Activated CD4-positive, alpha-beta T cell treated with anti-CD3 and anti-CD28 coated beads, Interleukin-2, Interleukin-6, amounts not matched to agents 100 ng/mL and 50 ng/mL, durations not matched to agents 16 hours and 8 hours (primary cell): ENCODE measurements around the gene EMC8.
"Not testable (repeated sequence)": the region's sequence is repeated elsewhere in the genome, so short reads cannot be mapped to it uniquely, and the experiment has no call there.

Experiments
- DNase-seq: peaks from one replicate; pipeline ENCODE4 v3.0.0-alpha.2; 2020

Gene EMC8

DNA sequence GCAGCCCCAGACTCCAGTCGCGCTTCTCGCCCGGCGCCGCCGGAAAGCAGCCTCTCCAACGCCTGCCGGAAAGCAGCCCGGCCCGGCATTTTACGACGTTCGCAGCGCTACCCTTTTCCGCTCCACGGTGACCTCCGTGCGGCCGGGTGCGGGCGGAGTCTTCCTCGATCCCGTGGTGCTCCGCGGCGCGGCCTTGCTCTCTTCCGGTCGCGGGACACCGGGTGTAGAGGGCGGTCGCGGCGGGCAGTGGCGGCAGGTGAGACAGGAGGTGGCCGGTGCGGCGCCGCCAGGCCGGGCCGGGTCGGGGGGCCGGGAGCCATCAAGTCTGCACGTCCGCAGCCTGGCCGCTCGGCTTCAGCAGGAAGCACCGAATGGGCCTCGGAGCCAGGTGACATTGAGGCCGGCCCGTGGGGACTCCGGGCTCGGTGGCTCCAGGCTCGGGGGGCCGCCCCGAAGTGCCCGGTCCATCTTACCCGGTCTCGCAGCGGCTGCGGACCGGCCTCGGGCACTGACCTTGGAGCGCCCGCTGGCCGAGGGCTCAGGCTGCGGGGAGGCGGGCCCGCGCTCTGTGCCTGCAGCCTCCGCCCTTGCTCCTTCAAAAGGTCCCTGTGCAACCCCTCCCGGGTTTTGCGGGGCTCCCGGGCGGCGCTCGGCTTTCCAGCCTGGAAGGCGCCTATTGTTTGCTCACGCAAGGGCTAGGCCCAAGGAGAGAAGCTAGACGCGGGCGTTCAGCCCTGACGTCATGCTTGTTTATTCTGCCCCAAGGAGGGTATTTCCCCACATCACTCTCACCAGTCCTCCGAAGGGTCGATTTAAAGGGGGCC lies at the start of gene EMC8, which contains the start of gene COX4I1:
EMC8 (minus strand) TSS at position 48 of the 824 bp plus-strand sequence. CDS start 249 bp downstream, outside the sequence.
COX4I1 (plus strand) TSS at position 199 of the 824 bp plus-strand sequence. CDS start 1,511 bp downstream, outside the sequence.
- DNase-seq, result peak; percentile 96

DNA sequence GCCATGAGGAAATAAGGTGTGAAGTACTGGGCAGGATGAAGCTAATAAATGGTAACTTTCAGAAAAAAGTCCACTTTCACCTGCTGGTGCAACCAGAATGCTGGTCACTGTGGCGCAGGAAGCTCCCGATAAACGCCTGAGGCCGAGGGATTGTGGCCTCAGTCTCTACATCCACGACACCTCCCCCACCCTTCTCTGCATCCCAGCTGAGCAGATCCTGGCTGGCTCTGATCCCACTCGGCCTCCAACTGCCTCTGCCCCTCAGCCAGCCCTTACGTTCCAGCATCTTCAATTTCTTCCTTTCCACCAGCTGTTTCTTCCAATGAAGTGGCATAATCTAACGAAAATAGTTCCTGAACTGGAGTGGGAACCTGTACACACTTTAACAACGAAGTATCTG lies 49.6 kb upstream of the EMC8 start:
- no peak for DNase-seq

DNA sequence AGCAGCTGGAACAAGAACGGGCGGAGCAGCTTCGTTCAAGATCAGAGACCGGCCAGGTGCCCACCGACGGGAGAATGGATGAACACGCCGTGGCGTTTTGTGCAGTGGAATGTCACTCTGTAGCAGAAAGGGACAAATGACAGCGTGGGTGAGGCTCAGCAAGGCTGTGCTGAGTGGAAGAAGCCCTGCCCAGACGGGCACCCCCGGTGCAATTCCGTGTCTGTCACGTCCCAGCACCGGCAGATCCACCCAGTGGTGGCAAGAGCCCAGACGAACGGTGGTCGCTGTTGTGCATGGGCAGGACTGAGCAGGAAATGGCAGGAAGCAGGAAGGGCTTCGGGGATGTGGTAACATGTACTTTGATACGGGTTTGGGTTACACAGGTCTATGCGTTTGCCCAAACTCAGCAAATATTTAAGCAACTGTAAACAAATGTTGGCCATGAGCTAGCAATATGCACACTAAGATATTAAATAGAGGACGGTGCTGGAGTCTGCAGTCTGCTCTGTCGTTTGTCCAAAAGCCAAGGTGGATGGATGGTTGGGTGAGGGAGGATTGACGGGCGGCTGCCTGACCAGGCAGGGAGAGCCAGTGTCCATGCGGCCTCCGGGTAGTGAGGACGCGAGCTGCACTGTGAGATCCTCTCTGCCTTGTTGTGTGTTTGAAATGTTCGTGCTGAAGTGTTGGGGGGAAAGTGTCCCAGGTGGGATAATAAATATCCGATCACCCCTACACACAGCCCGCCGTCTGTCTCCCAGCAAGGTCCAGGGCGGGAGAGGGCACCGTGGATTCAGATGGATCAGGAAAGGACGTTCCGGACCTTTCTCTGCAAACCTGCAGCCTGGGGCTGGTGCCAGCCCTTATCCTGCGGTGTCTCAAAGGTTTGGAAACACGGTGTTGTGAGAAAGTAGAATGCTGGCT lies 48.6 kb upstream of the EMC8 start:
- no peak for DNase-seq

DNA sequence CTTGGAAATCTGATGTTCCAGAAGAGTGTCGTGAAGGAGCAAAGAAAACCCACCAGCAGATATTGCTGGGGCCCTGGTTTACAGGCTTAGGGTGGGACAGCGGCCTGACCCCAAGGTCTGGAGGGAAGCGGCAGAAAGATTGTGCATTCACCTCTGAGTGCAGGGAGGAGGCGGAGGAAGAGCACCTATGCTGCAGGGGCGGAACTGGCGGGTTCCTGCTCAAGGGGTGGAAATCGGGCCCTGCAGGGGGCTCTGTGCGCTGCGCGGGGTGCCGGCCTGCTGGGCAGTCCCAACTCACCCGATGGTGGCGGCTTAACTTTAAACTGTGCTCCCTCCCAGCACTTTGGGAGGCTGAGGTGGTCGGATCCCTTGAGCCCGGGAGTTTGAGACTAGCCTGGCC lies 47.7 kb upstream of the EMC8 start:
- no peak for DNase-seq

GRCh38 chr16:85846461-85846860 lies 47.1 kb upstream of the EMC8 start:
- DNase-seq, result no peak

DNA sequence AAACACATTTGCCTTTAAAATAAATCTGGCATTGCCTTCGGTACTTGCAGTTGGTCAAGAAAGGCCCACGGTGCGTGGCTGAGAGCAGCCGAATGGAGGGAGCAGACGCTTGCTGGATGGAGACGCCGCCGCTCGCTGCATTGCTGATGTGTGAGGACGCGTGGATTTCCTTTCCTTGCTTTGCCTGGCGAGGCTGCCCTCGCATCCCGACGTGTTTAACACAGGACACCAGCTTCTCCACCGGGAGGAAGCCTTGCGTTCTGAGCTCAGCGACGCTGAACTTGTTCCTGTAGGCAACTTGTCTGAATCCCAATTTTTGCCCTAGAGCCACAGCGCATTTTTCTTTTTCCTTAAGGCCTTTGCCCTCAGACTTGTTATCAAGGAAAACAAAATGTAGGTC lies 45.9 kb upstream of the EMC8 start:
- DNase-seq, result no peak

- no peak for DNase-seq
Measured at GRCh38 chr16:85844786-85845185, 45.4 kb upstream of the EMC8 start.

GRCh38 chr16:85844169-85844481 lies 44.8 kb upstream of the EMC8 start:
- DNase-seq, result no peak

GRCh38 chr16:85843471-85844168 lies 44.3 kb upstream of the EMC8 start:
- no peak for DNase-seq

DNA sequence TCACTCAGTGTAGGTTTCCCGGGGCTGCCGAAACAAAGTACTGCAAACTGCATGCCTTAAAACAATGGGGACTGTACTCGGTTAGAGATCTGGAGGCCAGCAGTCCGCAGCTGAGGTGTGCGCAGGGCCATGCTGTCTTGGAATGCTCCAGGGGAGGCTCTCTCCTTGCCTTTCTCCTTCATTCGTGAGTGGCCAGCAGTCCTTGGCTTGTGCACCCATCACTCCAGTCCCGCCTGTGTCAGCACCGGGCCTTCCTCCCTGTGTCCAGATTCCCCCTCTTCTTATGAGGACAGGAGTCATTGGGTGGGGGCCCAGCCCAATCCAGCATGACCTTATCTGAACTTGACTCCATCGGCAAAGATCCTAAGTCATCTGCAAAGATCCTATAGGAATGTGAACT lies 43.5 kb upstream of the EMC8 start:
- DNase-seq, result no peak

DNA sequence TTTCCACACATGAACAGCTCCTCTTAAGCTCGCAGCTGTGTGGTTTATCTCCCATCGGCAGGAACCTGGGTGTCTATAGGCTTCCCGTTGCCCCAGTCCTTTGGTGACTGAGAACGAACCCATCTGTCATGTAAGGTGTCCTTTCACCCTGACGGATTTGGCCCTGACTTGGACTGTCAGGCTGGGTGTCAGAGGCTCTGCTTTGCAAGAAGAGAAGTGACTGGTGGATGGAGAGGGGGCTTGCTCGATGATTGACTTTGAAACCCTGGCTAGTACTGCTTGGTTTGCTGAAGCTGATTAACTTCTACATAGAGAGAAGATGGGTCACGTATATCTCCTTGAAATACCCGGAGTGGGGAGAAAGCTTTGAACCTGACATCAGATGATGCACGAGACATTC lies 43.1 kb upstream of the EMC8 start:
- no peak for DNase-seq

DNA sequence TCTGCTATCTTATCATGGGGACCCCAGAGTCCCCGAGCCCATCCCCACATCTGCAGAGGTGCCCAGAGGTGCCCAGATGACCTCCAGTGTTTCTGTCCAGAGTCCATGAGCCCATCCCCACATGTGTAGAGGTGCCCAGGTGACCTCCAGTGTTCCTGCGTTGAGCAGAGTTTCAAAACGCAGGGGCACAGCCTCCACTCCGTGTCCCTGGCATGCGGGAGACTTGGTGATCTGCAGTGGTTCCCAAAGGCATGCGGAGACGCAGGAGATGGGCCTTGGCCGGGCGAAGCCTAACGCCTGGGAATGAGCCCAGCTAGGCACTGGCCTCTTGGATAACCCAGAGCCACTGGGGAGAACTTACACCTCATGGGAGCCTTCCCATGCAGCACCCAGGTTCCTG lies 41.5 kb upstream of the EMC8 start:
- DNase-seq, result no peak

DNA sequence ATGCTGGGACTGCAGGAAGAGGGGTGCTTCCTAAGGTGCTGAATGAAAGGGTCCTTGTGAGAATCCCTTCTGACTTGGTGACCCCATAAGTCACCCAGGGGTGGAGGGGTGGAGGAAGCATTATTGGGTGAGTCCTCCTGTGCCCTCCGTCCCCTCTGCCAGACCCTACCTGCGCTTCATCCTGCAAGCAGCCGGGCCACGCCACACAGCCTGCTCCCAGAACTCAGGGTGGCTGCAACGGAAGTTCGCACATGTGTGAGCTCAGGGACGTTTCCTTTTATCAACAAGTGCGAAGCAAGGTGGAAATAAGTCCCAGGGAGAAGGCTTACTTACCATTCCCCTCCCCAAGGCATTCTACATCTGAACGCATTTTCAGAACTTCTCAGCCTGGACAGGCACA lies 41.1 kb upstream of the EMC8 start:
- no peak for DNase-seq

DNA sequence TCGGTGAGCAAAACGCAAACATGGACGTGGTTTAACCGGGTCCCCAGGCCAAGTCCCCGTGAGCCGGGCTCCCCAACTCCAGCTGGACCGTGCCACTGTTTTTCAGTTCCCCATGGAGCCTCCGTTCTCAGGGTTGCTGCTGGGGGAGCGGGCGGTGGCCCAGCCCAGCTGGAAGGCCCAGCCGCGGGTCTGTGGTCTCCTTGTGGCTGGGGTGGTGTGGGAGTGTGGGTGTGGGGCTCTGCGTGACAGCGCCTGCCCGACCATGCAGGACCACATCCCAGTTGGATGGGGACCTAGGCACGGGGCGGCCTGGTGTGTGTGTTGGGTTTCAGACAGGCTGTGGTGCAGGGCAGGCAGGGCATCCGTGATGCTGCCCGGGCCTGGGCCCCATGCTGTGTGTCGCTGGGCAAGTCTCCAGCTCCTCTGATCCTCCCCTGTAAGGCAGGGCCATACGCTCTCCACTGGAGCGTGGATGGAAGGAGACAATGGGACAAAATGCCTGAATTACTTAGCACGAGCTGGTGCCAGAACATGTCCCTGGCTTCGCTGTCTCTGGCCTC lies 40.4 kb upstream of the EMC8 start:
- no peak for DNase-seq

DNA sequence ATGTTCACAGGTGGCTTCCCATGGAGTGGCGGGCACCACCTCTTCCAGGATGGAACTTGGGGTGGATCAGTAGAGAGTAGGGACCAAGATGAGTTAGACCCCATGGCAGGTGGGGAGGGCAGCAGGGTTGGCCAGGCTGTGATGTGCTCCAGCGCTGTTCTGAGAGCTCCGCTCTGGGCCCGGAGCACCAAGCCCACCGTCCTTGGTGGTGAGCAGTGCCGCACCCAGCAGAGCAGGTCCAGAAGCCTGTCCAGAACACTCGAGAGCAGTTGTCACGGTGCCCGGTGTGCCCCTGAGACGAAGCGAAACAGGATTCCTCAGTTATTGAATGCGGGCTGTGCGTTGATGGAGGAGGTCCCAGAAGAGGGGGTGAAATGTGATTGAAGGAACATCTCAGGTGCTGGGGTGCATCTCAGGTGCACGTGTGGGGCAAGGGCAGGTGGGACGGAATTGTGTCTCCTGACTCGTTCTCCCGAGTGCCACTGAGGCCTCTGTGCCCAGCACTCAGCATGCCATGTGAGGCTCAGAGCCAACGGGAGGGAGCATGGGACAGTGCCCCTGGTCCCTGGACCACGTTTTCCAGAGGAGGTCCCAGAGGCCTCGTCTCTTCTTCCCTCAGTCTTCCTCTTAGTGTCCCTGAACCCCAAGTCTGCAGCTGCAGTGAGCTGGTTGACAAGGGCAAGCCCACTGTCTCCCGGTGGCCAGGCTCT lies 39.7 kb upstream of the EMC8 start:
- no peak for DNase-seq

DNA sequence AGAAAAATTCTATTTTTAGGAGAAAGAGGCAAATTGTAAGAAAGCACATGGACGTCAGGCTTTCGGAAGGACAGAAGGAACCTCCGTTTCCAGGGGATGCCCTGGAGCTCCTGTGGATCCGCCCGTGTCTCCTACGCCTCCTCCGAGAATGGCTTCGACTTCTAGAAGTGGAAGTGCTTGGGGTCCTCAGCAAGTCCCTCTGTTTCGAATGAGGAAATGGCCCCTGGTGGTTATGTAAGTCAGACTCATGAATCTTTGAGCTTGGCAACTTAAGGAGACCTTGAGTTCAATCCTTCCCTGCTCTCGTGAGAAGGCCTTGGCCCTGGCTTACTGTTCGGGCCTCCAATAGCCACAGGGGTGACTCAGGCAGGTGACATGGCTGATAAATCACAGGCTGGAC lies 39.0 kb upstream of the EMC8 start:
- DNase-seq, result no peak

DNA sequence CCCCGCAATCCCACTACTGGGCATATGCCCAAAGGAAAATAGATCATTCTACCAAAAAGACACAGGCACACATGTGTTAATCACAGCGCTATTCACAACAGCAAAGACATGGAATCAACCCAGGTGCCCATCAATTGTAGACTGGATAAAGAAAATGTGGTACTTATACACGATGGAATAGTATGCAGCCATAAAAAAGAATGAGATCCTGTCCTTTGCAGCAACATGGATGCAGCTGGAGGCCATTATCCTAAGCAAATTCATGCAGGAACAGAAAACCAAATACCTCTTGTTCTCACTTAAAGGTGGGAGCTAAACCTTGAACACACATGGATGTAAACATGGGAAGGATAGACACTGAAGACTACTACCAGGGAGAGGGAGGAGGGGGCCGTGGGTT lies 38.3 kb upstream of the EMC8 start:
- DNase-seq, result not testable (repeated sequence)

GRCh38 chr16:85836706-85837582 lies 37.6 kb upstream of the EMC8 start:
- no peak for DNase-seq

DNA sequence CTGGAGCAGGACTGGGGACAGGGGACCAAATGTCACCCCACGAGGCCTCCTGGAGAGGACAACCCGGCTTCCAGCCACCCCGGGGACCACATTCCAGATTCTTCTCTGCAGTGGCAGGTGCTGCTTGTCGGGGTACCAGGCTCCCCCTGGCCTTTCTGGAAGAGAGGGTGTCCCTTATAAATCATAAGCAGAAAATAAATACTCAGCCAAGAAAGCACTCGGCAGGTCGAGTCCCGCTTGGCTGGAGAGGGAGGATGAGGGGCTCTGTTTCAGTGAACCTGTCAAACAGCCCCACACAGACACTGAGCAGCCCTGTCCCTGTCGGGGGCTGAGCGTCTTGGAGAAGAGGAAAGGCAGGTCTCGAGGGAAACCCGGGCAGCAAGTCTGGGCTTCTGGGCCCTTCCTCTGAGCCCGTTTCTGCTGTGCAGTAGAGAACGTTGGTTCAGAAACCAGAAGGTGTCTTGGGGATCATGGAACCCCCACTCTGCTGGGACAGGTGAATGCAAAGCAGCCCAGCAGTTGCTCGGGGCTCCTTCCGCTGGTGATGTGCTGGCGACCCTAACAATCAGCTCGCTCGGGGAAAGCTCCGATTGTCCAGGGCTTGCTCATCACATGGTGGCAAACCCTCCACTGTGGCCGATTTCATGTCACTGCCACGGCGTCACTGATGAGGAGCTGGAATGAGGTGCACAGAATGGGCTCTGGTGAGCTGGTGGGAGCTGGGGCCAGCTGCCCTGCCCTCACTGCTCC lies 36.8 kb upstream of the EMC8 start:
- no peak for DNase-seq

GRCh38 chr16:85835227-85835751 lies 35.9 kb upstream of the EMC8 start:
- no peak for DNase-seq
